Activated CD4-positive, alpha-beta memory T cell treated with anti-CD3 and anti-CD28 coated beads for 36 hours (primary cell): ENCODE measurements around the gene CDON. TPM values are rescaled to one million over a fixed set of nuclear protein-coding genes. Genes with fewer than 3 reads are reported as not detected.

Experiments used
- CTCF ChIA-PET: fragments of 350-600 bp; sonication (Branson Sonifier 250); formaldehyde crosslinking; loops from one replicate; lab custom pipeline; 2021; ENCODE audit warnings: antibody characterized with exemption, inconsistent platforms; lab: Charles Lee
- POLR2A ChIA-PET: fragments of 350-600 bp; sonication (Branson Sonifier 250); formaldehyde crosslinking; loops from one replicate; lab custom pipeline; 2021; ENCODE audit warnings: antibody characterized with exemption; lab: Charles Lee
- DNase-seq: peaks from one replicate; pipeline ENCODE4 v3.0.0-alpha.2; 2020
- H3K27ac Mint-ChIP-seq: one replicate; pipeline ENCODE4 v1.8.0; 2021; ENCODE audit warnings: mixed read lengths
- H3K27me3 Mint-ChIP-seq: one replicate; pipeline ENCODE4 v1.8.0; 2021; ENCODE audit warnings: mixed read lengths
- H3K36me3 Mint-ChIP-seq: one replicate; pipeline ENCODE4 v1.8.0; 2021; ENCODE audit warnings: mixed read lengths
- H3K4me1 Mint-ChIP-seq: one replicate; pipeline ENCODE4 v1.8.0; 2021; ENCODE audit warnings: low read depth, mixed read lengths
- H3K4me3 Mint-ChIP-seq: one replicate; pipeline ENCODE4 v1.8.0; 2021; ENCODE audit warnings: mild to moderate bottlenecking, mixed read lengths
- H3K9me3 Mint-ChIP-seq: one replicate; pipeline ENCODE4 v1.8.0; 2021; ENCODE audit warnings: mixed read lengths
- intact Hi-C: fragments of 100-400 bp; cut with micrococcal nuclease; formaldehyde crosslinking; loops from one replicate; pipeline ENCODE4 v1.15.1; 2023
- total RNA-seq, 2 experiments: library from RNA; stranded (reverse); gene quantifications; one replicate each; pipeline ENCODE4 v1.2.3, GENCODE V29; 2021

CDON gene
- total RNA-seq, 2 experiments from 2014 or later = 2.5 to 2.7 TPM

DNA sequence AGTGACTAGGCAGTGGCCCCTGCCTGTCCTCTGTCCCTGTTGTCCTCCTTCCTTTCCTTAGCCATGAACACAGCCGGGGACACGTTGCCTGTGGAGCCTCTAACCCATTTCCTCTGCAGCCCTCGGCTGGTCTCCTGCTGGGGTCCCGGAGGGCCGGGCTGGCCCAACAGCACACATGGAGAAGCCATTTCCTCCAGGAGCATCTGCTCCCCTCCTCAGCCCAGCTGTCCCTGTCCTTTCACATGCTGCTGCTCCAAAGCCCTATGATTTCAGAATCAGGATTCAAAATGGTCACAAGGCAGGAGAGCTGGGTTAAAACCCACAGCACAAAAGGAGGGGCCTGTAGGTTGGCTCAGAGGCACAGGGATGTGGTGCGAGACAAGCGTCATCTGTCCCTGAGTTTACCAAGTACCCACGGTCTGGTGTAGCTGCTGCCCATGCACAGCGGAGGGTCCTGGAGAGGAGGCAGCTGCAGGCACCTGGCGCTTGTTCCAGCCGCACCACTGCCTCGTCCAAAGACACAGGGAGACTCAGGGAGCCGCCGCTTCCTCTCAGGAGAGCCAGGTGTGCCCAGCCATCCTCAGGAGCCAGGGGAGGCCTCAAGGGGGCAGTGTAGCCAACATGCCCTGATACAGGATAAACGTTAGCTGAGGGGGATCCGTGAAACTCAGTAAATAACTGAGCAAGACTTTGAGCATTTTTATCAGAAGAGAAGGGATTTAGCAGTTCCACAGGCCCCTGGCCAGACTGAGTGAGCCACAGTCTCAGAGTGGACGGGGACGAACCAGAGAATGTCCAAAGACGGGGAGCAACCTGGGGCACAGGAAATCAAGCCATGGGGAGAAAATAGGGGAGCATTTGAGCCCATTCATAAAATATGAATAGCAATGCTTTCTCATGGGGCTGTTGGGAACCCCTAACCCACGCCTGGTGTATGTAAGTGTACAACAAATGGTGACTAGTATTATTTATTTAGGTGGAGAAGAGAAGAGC is 120.8 kb downstream of the CDON start:
- H3K4me3 Mint-ChIP-seq = no peak overlapping the region
- ChIA-PET POLR2A (no interaction called here), CTCF (interaction anchor here (0.6 to 4.7 kb wide), 18 partner anchors 10 to 259 kb away, joined by 3 to 66 read pairs (median 4); partner anchors contain the start of gene CDON)
- H3K4me1 Mint-ChIP-seq = peaks cover 9% of the 10 kb centered on the region
- no peaks in the 10 kb centered on the region for H3K36me3 Mint-ChIP-seq
- no peaks in the 10 kb centered on the region for H3K27me3 Mint-ChIP-seq
- DNase-seq = peak; percentile 69
- no peaks in the 10 kb centered on the region for H3K9me3 Mint-ChIP-seq
- H3K27ac Mint-ChIP-seq = no peak overlapping the region
- intact Hi-C loops = loop anchor here (1.0 to 5.0 kb wide), 3 partner anchors 120 to 252 kb away; partner anchors contain the start of gene CDON

DNA sequence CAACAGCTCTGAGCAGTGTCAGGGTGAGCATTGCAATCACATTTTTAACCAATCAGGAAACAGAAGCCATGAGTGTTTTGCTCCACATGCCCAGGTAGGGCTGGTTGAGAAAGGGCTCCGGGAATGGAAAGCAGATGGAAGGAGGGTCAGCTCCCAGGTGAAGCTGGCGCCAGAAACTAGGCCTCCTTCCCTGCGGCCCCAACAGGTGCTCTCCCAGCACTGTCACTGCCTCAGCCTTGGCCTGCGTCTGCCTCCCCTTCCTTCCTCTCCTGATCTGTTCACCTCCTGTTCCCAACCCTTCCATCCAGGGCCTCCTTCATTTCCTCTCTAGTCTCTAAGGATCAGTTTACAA is 121.4 kb downstream of the CDON start:
- intact Hi-C loops = loop anchor here (5.0 kb wide), 1 partner anchor 181 kb away; no protein-coding TSS in a partner anchor
- ChIA-PET CTCF (interaction anchor here (0.6 to 4.7 kb wide), 7 partner anchors 15 to 260 kb away, joined by 3 to 66 read pairs (median 4); no protein-coding TSS in a partner anchor), POLR2A (no interaction called here)
- DNase-seq = no peak
- Mint-ChIP-seq H3K4me1 (peaks cover 9% of the 10 kb centered on the region), H3K36me3 (no peaks in the 10 kb centered on the region), H3K27me3 (no peaks in the 10 kb centered on the region), H3K9me3 (no peaks in the 10 kb centered on the region), H3K27ac (no peak overlapping the region), H3K4me3 (no peak overlapping the region)

DNA sequence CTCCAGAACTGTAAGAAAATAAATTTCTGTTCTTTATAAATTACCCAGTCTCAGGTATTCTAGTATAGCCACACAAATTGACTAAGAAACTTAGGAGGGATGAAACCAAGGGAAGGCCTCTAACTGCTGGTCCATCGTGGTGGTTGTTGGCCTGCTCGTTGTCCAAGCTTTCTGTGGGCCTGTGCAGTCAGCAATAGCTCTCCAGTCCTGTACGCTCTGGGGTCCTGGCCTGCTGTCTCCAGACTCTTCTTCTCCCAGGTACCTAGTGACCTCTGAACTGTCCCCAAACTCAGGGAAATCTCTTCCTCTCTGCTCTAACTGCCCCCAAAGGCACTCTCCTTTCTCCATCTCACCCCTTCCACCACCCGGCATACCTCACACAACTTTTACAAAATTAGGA is 122.5 kb downstream of the CDON start:
- Mint-ChIP-seq H3K27ac (no peak overlapping the region), H3K36me3 (no peaks in the 10 kb centered on the region), H3K9me3 (no peaks in the 10 kb centered on the region), H3K27me3 (no peaks in the 10 kb centered on the region), H3K4me1 (peaks cover 9% of the 10 kb centered on the region), H3K4me3 (no peak overlapping the region)
- POLR2A ChIA-PET = no interaction called here
- CTCF ChIA-PET = interaction anchor here (0.7 to 4.7 kb wide), 6 partner anchors 10 to 378 kb away, joined by 3 to 66 read pairs (median 4); no protein-coding TSS in a partner anchor
- intact Hi-C loops = loop anchor here (5.0 kb wide), 1 partner anchor 182 kb away; no protein-coding TSS in a partner anchor
- no peak for DNase-seq

DNA sequence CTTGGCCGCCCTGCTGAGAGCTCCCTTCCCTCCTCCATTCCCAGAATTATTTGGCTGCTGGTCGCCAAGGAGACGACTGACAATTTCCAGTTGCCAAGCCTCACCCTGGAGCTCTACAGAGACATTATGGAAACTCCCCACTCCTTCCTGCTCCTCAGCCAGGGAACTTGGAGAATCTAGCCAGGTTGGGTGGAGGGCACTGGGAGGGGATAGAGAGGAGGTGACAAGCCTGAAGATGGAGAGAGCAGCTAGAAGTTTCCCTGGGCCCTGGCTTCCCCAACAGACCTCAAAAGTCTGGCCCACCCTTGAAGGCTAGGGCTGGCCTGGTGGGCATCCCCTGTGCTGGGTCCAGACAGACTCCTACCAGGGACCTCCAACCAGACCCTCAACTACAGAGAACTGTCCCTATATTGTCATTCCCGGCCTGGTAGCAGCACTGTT is 123.6 kb downstream of the CDON start:
- no peak for DNase-seq
- Mint-ChIP-seq H3K27me3 (no peaks in the 10 kb centered on the region), H3K9me3 (no peaks in the 10 kb centered on the region), H3K4me1 (peaks cover 9% of the 10 kb centered on the region), H3K36me3 (no peaks in the 10 kb centered on the region), H3K4me3 (no peak overlapping the region), H3K27ac (no peak overlapping the region)
- intact Hi-C loops = no loop called here
- ChIA-PET POLR2A (no interaction called here), CTCF (interaction anchor here (1.0 to 1.6 kb wide), 3 partner anchors 9 to 272 kb away, joined by 4 to 5 read pairs (median 4); partner anchors contain the start of genes FAM118B and RPUSD4)

DNA sequence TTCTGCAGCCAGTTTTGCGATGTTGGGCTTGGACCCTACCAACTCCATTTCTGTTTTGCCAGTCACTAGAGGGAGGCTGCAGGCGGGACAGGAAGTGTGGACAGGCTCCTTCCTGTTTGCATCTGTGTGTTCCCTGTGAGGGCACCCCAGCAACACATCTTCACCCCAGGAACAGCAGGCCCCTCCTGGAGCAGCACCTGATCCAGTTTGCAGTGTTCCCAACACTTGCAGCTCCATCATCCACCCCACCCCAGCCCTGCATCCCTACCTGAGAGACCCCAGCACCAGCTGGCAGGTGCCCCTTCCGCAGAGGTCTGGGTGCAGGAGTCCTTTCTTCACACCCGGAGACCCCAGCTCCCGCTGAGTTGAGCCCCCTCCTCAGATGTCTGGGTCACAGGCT is 124.2 kb downstream of the CDON start:
- intact Hi-C loops = no loop called here
- ChIA-PET POLR2A (no interaction called here), CTCF (interaction anchor here (1.0 to 1.6 kb wide), 3 partner anchors 13 to 273 kb away, joined by 3 to 4 read pairs (median 4); partner anchors contain the start of genes FAM118B and RPUSD4)
- no peaks in the 10 kb centered on the region for H3K36me3 Mint-ChIP-seq
- no peak overlapping the region for H3K27ac Mint-ChIP-seq
- DNase-seq = peak; percentile 13
- no peak overlapping the region for H3K4me3 Mint-ChIP-seq
- H3K4me1 Mint-ChIP-seq = peaks cover 9% of the 10 kb centered on the region
- H3K27me3 Mint-ChIP-seq = peaks cover 1% of the 10 kb centered on the region
- H3K9me3 Mint-ChIP-seq = no peaks in the 10 kb centered on the region

DNA sequence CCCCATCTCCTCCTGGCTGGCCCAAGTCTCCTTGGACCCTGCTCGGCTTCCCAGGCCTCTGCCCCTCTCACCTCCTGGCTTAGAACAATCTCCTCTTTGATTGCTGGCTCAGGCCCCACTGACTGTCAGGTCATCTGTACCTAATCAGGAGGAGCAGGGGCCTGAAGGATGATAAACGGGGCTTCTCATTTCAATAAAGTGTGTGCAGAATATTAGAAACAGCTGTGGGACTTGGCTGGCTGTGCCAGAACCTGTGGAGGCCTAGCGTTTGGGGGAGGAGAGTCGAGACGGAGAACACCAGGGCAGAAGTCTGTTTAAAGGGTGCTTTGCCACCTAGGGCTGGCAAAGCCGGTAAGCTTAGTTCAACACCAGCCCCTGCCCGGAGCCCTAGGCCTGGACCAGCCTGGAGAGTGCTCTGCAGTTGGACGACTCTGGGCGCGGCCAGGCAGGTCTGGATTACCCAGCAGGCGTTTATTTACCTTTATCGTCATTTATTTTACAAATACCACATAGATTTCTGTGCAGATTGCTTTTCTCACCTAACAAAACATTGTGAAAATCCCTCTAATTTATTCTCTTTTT is 127.0 kb downstream of the CDON start:
- Mint-ChIP-seq H3K36me3 (no peaks in the 10 kb centered on the region), H3K4me1 (peaks cover 6% of the 10 kb centered on the region), H3K27me3 (peaks cover 8% of the 10 kb centered on the region), H3K9me3 (no peaks in the 10 kb centered on the region), H3K4me3 (no peak overlapping the region), H3K27ac (no peak overlapping the region)
- POLR2A ChIA-PET = no interaction called here
- CTCF ChIA-PET = no interaction called here
- intact Hi-C loops = no loop called here
- DNase-seq = no peak

DNA sequence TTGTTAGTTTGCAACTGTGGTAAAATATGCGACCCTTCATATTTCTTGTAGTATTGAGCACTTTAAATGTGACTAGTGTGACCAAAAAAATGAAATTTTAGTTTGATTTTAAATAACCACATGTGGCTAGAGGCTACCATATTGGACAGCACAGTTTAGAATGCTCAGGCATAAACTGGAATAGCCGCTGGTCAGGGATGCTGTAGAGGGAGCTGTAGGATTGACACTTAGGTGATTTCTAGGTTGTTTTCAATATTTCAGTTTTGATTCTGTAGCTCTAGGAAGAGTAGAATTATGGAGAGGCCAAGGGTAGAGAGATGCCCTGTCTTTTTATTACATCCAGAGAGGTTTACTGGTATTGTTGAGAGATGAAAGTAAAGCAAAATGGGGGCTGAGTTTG is 127.6 kb downstream of the CDON start:
- peaks cover 9% of the 10 kb centered on the region for H3K27me3 Mint-ChIP-seq
- intact Hi-C loops = no loop called here
- no peak for DNase-seq
- no peak overlapping the region for H3K27ac Mint-ChIP-seq
- no peaks in the 10 kb centered on the region for H3K36me3 Mint-ChIP-seq
- ChIA-PET POLR2A (no interaction called here), CTCF (no interaction called here)
- H3K9me3 Mint-ChIP-seq = no peaks in the 10 kb centered on the region
- H3K4me3 Mint-ChIP-seq = no peak overlapping the region
- peaks cover 6% of the 10 kb centered on the region for H3K4me1 Mint-ChIP-seq

DNA sequence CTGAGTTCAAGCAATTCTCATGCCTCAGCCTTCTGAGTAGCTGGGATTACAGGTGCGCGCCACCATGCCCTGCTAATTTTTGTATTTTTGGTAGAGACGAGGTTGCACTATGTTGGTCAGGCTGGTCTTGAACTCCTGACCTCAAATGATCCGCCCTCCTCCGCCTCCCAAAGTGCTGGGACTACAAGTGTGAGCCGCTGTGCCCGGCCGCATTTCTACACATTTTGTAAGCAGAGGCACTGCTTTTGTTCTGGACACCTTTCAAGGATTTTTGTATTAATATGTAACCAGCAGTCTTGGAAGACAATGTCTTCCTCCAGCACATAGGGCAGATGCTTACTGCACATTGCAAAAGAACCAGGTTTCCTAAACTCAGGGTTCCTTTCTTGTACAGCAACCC is 128.2 kb downstream of the CDON start:
- Mint-ChIP-seq H3K36me3 (no peaks in the 10 kb centered on the region), H3K4me3 (no peak overlapping the region), H3K27ac (no peak overlapping the region), H3K4me1 (peaks cover 6% of the 10 kb centered on the region), H3K9me3 (no peaks in the 10 kb centered on the region), H3K27me3 (peaks cover 11% of the 10 kb centered on the region)
- intact Hi-C loops = no loop called here
- no peak for DNase-seq
- POLR2A ChIA-PET = no interaction called here
- CTCF ChIA-PET = no interaction called here

DNA sequence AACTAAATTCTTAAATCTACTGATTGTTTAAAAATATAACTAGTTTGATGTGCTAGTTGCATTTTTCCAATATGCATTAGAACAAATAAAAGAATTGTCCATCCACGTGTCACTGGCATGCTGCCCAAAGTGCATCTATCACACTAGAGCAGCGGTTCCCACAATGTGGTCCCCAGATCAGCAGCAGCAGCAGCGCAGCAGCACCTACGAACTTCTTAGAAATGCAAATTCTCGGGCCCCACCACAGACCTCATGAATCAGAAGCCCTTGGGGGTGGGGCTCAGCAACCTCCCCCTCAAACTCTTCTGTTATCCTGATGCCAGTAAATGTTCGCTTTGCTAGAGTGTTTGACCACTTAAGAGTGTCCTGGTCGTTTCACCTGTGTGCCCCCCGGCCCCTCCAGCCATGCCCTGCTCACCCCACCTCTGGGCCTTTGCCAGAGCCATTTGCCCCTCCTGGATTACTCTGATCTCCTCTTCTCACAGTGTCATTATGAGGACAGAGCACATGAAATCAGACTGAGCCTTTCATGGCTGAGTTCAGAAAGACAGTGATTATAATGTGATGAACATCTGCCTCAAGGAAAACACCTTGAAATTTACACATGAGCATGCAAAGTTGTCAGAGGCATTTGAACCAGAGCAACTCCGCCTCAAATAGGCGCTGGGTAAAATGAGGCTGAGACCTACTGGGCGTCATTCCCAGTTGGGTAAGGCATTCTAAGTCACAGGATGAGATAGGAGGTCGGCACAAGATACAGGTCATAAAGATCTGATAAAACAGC is 129.4 kb downstream of the CDON start:
- H3K4me3 Mint-ChIP-seq = no peak overlapping the region
- peak; percentile 17 for DNase-seq
- H3K36me3 Mint-ChIP-seq = no peaks in the 10 kb centered on the region
- H3K4me1 Mint-ChIP-seq = peaks cover 4% of the 10 kb centered on the region
- ChIA-PET CTCF (interaction anchor here (1.7 kb wide), 1 partner anchor 9 kb away, joined by 3 read pairs; no protein-coding TSS in a partner anchor), POLR2A (no interaction called here)
- H3K27me3 Mint-ChIP-seq = peaks cover 11% of the 10 kb centered on the region
- intact Hi-C loops = no loop called here
- no peak overlapping the region for H3K27ac Mint-ChIP-seq
- H3K9me3 Mint-ChIP-seq = no peaks in the 10 kb centered on the region

DNA sequence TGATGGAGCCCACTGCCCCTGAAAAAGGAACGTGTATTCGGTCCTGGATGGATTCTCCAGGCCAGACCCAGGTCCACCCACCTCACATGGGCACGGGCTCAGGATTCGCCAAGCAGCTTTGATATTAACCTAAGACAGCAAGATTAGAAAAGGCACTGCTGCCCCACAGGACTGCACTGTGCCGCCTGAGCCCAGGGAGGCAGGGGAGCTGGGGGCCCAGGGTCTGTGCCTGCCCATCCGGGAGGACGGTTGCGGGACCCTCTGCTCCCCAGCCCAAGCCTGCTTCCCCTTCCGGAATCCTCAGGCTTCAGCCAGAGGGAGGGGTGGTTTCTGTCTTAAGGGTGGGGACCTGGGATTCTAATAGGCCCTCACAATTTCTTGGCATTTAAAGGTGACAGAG is 130.4 kb downstream of the CDON start:
- no peak for DNase-seq
- H3K27ac Mint-ChIP-seq = no peak overlapping the region
- H3K36me3 Mint-ChIP-seq = no peaks in the 10 kb centered on the region
- peaks cover 3% of the 10 kb centered on the region for H3K4me1 Mint-ChIP-seq
- H3K4me3 Mint-ChIP-seq = no peak overlapping the region
- H3K9me3 Mint-ChIP-seq = no peaks in the 10 kb centered on the region
- ChIA-PET CTCF (interaction anchor here (1.7 kb wide), 1 partner anchor 10 kb away, joined by 3 read pairs; no protein-coding TSS in a partner anchor), POLR2A (no interaction called here)
- peaks cover 11% of the 10 kb centered on the region for H3K27me3 Mint-ChIP-seq
- intact Hi-C loops = no loop called here

DNA sequence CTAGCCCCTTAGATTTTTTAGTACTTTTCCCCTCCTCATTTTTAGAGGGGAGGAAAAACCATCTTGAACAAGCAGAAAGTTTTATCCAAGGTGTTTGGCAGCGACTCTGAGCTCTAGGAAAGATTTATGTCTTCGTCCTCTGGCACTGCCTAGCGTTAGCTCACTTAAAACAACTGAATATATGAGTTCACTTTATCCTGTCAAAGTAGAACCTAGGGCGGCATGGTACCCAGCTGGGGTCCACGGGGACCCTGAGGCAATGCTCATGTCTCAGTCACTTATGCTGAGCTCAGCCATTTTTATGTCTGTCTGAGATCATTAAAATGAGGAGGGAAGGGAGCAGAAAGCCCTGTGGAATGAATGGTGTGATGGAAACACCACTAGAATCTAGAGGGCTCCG is 131.0 kb downstream of the CDON start:
- intact Hi-C loops = no loop called here
- Mint-ChIP-seq H3K27me3 (peaks cover 17% of the 10 kb centered on the region), H3K36me3 (no peaks in the 10 kb centered on the region), H3K4me3 (no peak overlapping the region), H3K27ac (no peak overlapping the region), H3K9me3 (no peaks in the 10 kb centered on the region), H3K4me1 (peaks cover 3% of the 10 kb centered on the region)
- CTCF ChIA-PET = interaction anchor here (1.7 kb wide), 1 partner anchor 11 kb away, joined by 3 read pairs; no protein-coding TSS in a partner anchor
- no peak for DNase-seq
- POLR2A ChIA-PET = no interaction called here
